ENCODE measurements around the gene TPGS2. TPM values are rescaled to one million over a fixed set of nuclear protein-coding genes. Genes with fewer than 3 reads are reported as not detected.
A peak's percentile ranks its signal among the peaks of the same experiment; 100 is the strongest.

TPGS2 gene
- total and polyA plus RNA-seq, 2 of the 13 experiments (the other 11 are each of a cell fraction or from before 2014, with no cell fraction given) = 73.3 to 137 TPM

GRCh38 chr18:36828630-36829361 is at the start of gene TPGS2, which contains the start of gene KIAA1328 (continued):
- 0 out of 4 replicates have a peak, but pooled peaks of 1 of the 2 experiments have one; percentile 7 for TF ChIP-seq REST (IDR thresholded peaks at IDR 0.05; ENCODE audit: borderline replicate concordance in 1 of 2, low read depth in 1 of 2, low read length in 2 of 2)
- peak; percentile 76 for TF ChIP-seq SPEN (CRISPR knock-in tag; IDR thresholded peaks at IDR 0.05; ENCODE audit: low read depth)
- TF ChIP-seq CHD2 (IDR thresholded peaks at IDR 0.05; ENCODE audit: low read depth, low read length) = peak; percentile 65
- TF ChIP-seq MYPOP (CRISPR knock-in tag; IDR thresholded peaks at IDR 0.05) = peak; percentile 53
- no peak for TF ChIP-seq RFX5 (IDR thresholded peaks at IDR 0.05; ENCODE audit: low read depth, low read length)
- TF ChIP-seq RORA (CRISPR knock-in tag; IDR thresholded peaks at IDR 0.05) = no peak
- TF ChIP-seq ZNF343 (CRISPR knock-in tag; IDR thresholded peaks at IDR 0.05) = peak; percentile 19; the same call in 1 of the 2 replicates
- TF ChIP-seq ZKSCAN8 (CRISPR knock-in tag; IDR thresholded peaks at IDR 0.05; ENCODE audit: borderline replicate concordance) = no peak; the same call in 1 of the 2 replicates
- TF ChIP-seq THAP9 (CRISPR knock-in tag; IDR thresholded peaks at IDR 0.05; ENCODE audit: borderline replicate concordance) = peak; percentile 69; the same call in 1 of the 2 replicates
- TF ChIP-seq DDIT3 (CRISPR knock-in tag; IDR thresholded peaks at IDR 0.05) = no peak
- no peak for TF ChIP-seq NBN (conservative IDR thresholded peaks at IDR 0.05)
- TF ChIP-seq PAX8 (CRISPR knock-in tag; IDR thresholded peaks at IDR 0.05; ENCODE audit: borderline replicate concordance) = no peak
- TF ChIP-seq ASH2L (IDR thresholded peaks at IDR 0.05; ENCODE audit: insufficient read length, low read depth, low read length) = peak; percentile 83
- TF ChIP-seq SSRP1 (CRISPR knock-in tag; IDR thresholded peaks at IDR 0.05) = 0 out of 2 replicates have a peak, but pooled peaks have one; percentile 40
- peak; percentile 22; the same call in 1 of the 2 replicates for TF ChIP-seq DRAP1 (CRISPR knock-in tag; IDR thresholded peaks at IDR 0.05)
- 0 out of 2 replicates have a peak, but pooled peaks have one; percentile 22 for TF ChIP-seq ZNF879 (CRISPR knock-in tag; IDR thresholded peaks at IDR 0.05)
- no peak for TF ChIP-seq FLYWCH1 (CRISPR knock-in tag; IDR thresholded peaks at IDR 0.05)
- TF ChIP-seq KLF11 (CRISPR knock-in tag; IDR thresholded peaks at IDR 0.05) = 0 out of 2 replicates have a peak, but pooled peaks have one; percentile 8
- peak; percentile 51 for TF ChIP-seq AGO2 (optimal IDR thresholded peaks at IDR 0.05; ENCODE audit: low read depth, low read length)
